NB4 (cell line): Measurements from ENCODE around the gene MACROD2.

Experiments
- CTCF ChIP-seq: IDR thresholded peaks from one replicate; pipeline ENCODE4 v1.5.1; 2012; ENCODE audit warnings: low read depth, low read length
- MAX ChIP-seq: IDR thresholded peaks from 2 replicates; pipeline ENCODE4 v1.6.1; 2011; ENCODE audit warnings: low read depth, low read length
- MYC ChIP-seq: IDR thresholded peaks from 2 replicates; pipeline ENCODE4 v1.6.1; 2011; ENCODE audit warnings: low read depth, low read length
- POLR2A ChIP-seq: IDR thresholded peaks from 2 replicates; pipeline ENCODE4 v1.6.1; 2011; ENCODE audit warnings: mild to moderate bottlenecking; ENCODE audit not compliant: insufficient read length; ENCODE audit errors: extremely low read depth

GRCh38 chr20:14098261-14098660 lies 102.9 kb downstream of the MACROD2 start:
- TF ChIP-seq CTCF (no peak), POLR2A (no peak), MYC (no peak), MAX (no peak)
